Subcutaneous abdominal adipose tissue (tissue), 5 donors: Measurements from ENCODE around the gene CLEC2L.

Experiments used
- H3K27ac ChIP-seq: one replicate; pipeline ENCODE4 v1.7.0; 2013; ENCODE audit warnings: low read depth, mild to moderate bottlenecking, inconsistent platforms, low read length, moderate library complexity
- H3K27me3 ChIP-seq, 5 donors: one replicate each; pipeline ENCODE4 v1.7.0; 2013; ENCODE audit warnings: low read length in 5 of 5, inconsistent platforms in 1 of 5; ENCODE audit not compliant: control insufficient read depth in 5 of 5, insufficient read depth in 4 of 5
- H3K36me3 ChIP-seq, 5 donors: one replicate each; pipeline ENCODE4 v1.7.0; 2013; ENCODE audit warnings: low read length in 5 of 5; ENCODE audit not compliant: control insufficient read depth in 5 of 5, insufficient read depth in 5 of 5
- H3K4me1 ChIP-seq, 5 donors: one replicate each; pipeline ENCODE4 v1.7.0; 2013; ENCODE audit warnings: low read length in 5 of 5, mild to moderate bottlenecking in 3 of 5, moderate library complexity in 1 of 5; ENCODE audit not compliant: control insufficient read depth in 5 of 5, insufficient read depth in 5 of 5
- H3K4me3 ChIP-seq, 5 donors: one replicate each; pipeline ENCODE4 v1.7.0; 2013; ENCODE audit warnings: low read length in 5 of 5, low read depth in 1 of 5
- H3K9ac ChIP-seq, 5 donors: one replicate each; pipeline ENCODE4 v1.7.0; 2013; ENCODE audit warnings: low read length in 5 of 5, mild to moderate bottlenecking in 4 of 5, moderate library complexity in 3 of 5
- H3K9me3 ChIP-seq, 5 donors: one replicate each; pipeline ENCODE4 v1.7.0; 2013; ENCODE audit warnings: low read length in 5 of 5; ENCODE audit not compliant: control insufficient read depth in 5 of 5
- donor health status: healthy.
- donor health status: healthy.
- donor health status: healthy.
- donor health status: healthy.
- donor health status: healthy.

CLEC2L gene

DNA sequence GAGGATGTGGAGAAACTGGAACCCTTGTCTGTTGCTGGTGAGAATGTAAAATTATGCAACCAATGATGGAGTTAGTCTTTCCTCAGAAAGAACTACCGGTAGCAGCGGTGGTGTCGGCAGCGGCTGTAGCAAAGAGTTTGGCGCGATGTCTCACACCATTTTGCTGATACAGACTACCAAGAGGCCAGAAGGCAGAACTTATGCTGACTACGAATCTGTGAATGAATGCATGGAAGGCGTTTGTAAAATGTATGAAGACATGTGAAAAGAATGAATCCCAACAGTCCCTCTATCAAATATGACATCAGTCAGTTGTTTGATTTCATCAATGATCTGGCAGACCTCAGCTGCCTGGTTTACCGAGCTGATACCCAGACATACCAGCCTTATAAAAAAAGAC is 10.6 kb downstream of the CLEC2L start:
- Histone ChIP-seq H3K27me3 (no peaks in the 10 kb centered on the region), H3K9me3 (no peaks in the 10 kb centered on the region), H3K36me3 (no peaks in the 10 kb centered on the region), H3K4me1 (no peaks in the 10 kb centered on the region), H3K4me3 (no peak overlapping the region), H3K9ac (no peak overlapping the region), H3K27ac (no peak overlapping the region)

- no peaks in the 10 kb centered on the region for H3K36me3 ChIP-seq
- H3K4me1 ChIP-seq: peaks cover 0 to 9% (median 0%) of the 10 kb centered on the region in 5 donors
- H3K27ac ChIP-seq: no peak overlapping the region
- H3K4me3 ChIP-seq: no peak overlapping the region
- no peaks in the 10 kb centered on the region for H3K9me3 ChIP-seq
- no peaks in the 10 kb centered on the region for H3K27me3 ChIP-seq
- H3K9ac ChIP-seq: no peak overlapping the region
Observed at GRCh38 chr7:139534966-139535651, 11.6 kb downstream of the CLEC2L start.

DNA sequence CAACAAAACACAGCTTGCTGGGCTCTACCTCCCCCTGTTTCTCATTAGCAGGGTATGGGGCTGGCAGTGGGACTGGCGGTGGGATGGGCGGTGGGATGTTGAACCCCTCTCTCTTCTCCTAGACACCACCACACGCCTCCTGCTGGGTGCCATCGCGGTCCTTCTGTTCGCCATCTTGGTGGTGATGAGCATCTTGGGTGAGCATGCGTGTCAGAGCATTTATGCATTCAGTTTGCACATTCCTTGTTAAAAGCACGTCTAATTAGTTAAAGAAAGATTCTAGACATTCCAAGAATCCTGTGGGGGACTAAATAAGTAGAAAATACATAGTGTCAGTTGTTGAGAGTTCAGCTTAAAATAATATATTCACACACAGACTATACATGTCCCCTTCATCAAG is 12.7 kb downstream of the CLEC2L start:
- Histone ChIP-seq H3K4me1 (peaks cover 0 to 9% (median 0%) of the 10 kb centered on the region in 5 donors), H3K9me3 (no peaks in the 10 kb centered on the region), H3K36me3 (no peaks in the 10 kb centered on the region), H3K27me3 (peaks cover 0 to 2% (median 0%) of the 10 kb centered on the region in 5 donors), H3K27ac (no peak overlapping the region), H3K9ac (no peak overlapping the region), H3K4me3 (no peak overlapping the region)

GRCh38 chr7:139538881-139539635 is 15.6 kb downstream of the CLEC2L start:
- no peak overlapping the region for H3K9ac ChIP-seq
- H3K27me3 ChIP-seq: peaks cover 0 to 15% (median 0%) of the 10 kb centered on the region in 5 donors
- no peaks in the 10 kb centered on the region for H3K9me3 ChIP-seq
- no peak overlapping the region for H3K27ac ChIP-seq
- H3K4me3 ChIP-seq: no peak overlapping the region
- H3K4me1 ChIP-seq: peaks cover 0 to 19% (median 9%) of the 10 kb centered on the region in 5 donors
- H3K36me3 ChIP-seq: no peaks in the 10 kb centered on the region

DNA sequence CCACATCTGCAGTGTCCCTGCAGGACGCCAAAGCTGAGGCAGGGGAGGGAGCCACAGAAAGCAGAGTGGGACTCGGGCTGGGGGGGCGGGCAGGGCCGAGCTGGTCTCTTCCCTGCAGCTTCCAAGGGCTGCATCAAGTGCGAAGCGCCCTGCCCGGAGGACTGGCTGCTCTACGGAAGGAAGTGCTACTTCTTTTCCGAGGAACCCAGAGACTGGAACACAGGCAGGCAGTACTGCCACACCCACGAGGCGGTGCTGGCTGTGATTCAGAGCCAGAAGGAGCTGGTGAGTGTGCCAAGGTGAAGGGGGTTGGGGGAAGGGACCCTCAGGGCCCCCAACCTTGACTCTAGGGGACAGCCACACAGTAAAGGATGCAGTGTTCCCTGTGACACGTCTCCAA is 16.7 kb downstream of the CLEC2L start:
- no peak overlapping the region for H3K27ac ChIP-seq
- peaks cover 0 to 15% (median 0%) of the 10 kb centered on the region in 5 donors for H3K27me3 ChIP-seq
- no peak overlapping the region for H3K4me3 ChIP-seq
- no peaks in the 10 kb centered on the region for H3K36me3 ChIP-seq
- no peaks in the 10 kb centered on the region for H3K9me3 ChIP-seq
- H3K9ac ChIP-seq: no peak overlapping the region
- H3K4me1 ChIP-seq: peaks cover 0 to 19% (median 9%) of the 10 kb centered on the region in 5 donors

DNA sequence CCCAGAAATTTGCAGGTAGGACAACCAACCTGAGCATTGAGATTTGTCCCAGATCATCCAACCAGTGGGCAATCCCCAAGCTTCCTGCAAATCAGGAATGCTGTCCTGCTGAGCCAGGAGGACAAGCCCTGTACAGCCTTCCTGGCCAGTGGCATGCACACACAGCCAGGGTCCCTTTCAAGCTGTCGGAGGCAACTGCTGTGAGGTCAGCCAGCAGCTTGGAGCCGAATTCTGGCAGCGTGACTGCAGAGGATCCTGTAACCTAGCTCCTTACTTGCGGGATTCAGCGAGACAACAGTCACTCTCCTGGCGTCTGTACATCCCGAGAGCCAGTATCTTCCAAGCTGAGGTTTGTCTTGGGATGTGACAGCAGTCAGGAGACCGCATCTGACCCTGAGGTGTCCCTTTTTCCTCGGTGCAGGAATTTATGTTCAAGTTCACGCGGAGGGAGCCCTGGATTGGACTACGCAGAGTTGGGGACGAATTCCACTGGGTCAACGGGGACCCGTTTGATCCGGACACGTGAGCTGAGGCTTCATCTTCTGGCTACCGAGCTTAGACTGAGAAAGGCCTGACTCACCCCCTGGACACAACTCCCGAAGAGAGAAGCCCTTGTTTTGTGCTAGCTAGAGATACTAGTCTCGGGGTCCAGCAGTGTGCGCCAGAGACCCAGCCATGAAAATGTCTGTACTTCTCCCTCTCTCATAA is 18.3 kb downstream of the CLEC2L start:
- Histone ChIP-seq H3K4me3 (peak overlapping the region in 3 of 5 donors; percentile 22 to 40 (median 25)), H3K9me3 (no peaks in the 10 kb centered on the region), H3K27ac (no peak overlapping the region), H3K9ac (no peak overlapping the region), H3K27me3 (peaks cover 0 to 15% (median 0%) of the 10 kb centered on the region in 5 donors), H3K36me3 (no peaks in the 10 kb centered on the region), H3K4me1 (peaks cover 0 to 19% (median 9%) of the 10 kb centered on the region in 5 donors)

DNA sequence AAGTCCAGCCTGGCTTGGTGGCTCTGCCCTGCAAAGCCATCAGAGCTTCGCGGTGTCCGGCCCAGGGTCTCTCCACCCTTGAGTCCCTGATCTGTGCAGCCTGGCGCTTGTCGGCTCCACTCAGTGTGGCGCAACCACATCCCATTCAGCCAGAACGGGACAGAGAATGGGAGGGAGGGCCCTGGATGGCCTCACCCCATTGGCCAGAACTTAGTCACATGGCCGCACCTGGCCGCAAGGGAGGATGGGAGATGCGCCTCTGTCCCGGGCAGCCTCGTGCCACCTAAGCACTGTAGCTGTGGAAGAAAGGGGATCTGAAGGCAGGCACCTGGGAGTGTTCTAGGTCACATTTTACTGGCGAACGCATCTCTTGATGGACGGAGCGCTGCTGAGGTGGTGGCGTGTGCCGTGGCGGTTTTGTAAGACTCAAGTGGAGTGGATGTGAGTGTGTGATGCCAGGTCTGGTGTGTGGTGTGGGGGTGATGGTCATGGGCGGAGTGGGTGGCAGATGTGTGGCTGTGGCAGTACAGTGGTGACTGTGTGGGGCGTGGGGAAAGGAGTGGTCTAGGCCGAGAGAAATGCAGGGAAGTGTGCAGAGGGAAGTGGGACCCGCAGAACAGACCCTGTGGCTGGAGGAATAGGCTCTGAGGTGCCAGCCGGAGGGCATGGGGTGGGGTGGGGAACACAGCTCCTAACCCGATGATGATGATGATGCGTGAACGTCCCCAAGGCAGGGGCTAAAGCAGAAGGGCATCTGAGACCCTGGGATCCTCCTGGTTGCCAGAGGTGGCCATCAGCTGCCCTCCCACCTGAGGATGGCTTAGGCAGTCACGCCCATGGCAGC is 19.0 kb downstream of the CLEC2L start:
- Histone ChIP-seq H3K27me3 (peaks cover 0 to 15% (median 0%) of the 10 kb centered on the region in 5 donors), H3K4me1 (peaks cover 0 to 19% (median 9%) of the 10 kb centered on the region in 5 donors), H3K9me3 (no peaks in the 10 kb centered on the region), H3K36me3 (no peaks in the 10 kb centered on the region), H3K9ac (no peak overlapping the region), H3K27ac (no peak overlapping the region), H3K4me3 (peak overlapping the region in 1 of 5 donors; percentile 25)

DNA sequence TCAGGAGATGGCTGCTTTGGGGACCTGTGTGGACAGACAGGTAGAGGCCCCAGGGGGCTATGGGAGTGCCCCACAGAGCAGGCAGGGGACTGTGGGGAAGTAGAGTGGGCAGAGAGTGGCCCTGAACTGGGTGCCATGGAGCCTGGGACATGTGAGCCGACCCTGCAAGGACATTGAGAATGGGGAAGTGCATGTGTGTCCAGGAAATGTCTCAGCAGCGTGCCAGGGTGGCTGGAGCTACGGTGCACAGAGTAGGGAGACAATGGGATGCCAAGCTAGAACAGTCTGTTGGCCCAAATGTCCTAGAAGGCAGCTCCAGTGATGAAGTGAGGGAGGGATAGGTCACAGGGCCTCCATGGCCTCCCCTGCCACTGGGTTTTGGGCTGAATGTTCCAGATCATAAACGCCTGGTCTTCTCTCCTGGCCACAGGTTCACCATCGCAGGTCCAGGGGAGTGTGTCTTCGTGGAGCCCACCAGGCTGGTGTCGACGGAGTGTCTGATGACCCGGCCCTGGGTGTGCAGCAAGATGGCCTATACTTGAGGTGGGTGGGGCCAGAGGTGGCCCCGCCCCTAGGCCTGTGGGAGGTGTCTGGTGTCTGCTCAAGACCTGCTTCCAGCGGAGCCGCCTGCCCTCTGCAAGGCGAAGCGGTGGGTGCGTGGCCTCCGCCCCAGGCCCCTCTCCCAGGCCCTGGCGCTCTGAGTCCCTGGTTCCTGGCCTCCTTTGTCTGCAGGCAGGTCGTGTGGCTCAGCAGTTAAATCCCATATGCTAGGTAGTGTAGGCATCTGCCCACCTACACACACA is 20.5 kb downstream of the CLEC2L start:
- no peak overlapping the region for H3K27ac ChIP-seq
- H3K9ac ChIP-seq: no peak overlapping the region
- H3K27me3 ChIP-seq: peaks cover 0 to 15% (median 0%) of the 10 kb centered on the region in 5 donors
- no peaks in the 10 kb centered on the region for H3K36me3 ChIP-seq
- no peaks in the 10 kb centered on the region for H3K9me3 ChIP-seq
- H3K4me1 ChIP-seq: peaks cover 0 to 19% (median 9%) of the 10 kb centered on the region in 5 donors
- no peak overlapping the region for H3K4me3 ChIP-seq

- Histone ChIP-seq H3K9me3 (no peaks in the 10 kb centered on the region), H3K27me3 (peaks cover 0 to 15% (median 0%) of the 10 kb centered on the region in 5 donors), H3K27ac (no peak overlapping the region), H3K9ac (no peak overlapping the region), H3K4me3 (no peak overlapping the region), H3K36me3 (no peaks in the 10 kb centered on the region), H3K4me1 (peaks cover 0 to 16% (median 9%) of the 10 kb centered on the region in 5 donors)
Observed at GRCh38 chr7:139544645-139545044, 21.2 kb downstream of the CLEC2L start.
